Activated CD4-positive, CD25-positive, alpha-beta regulatory T cell treated with anti-CD3 and anti-CD28 coated beads, Interleukin-2, amount 50 U/mL, for 16 hours (primary cell): Measurements from ENCODE around the gene KIF11.
"Not testable (repeated sequence)": the region's sequence is repeated elsewhere in the genome, so short reads cannot be mapped to it uniquely, and the experiment has no call there.

Experiments used
- DNase-seq: peaks from one replicate; pipeline ENCODE4 v3.0.0-alpha.2; 2020; ENCODE audit warnings: low read depth, low spot score

KIF11 gene

GRCh38 chr10:92592761-92593618, at the start of gene KIF11:
TSS of gene KIF11 (plus strand) at chr10:92593130. CDS start at chr10:92593376, 246 bp downstream.
- DNase-seq: peak; percentile 94

- no peak for DNase-seq
Observed at GRCh38 chr10:92544296-92544695, 48.6 kb upstream of the KIF11 start.

- DNase-seq: no peak
Observed at GRCh38 chr10:92545556-92545955, 47.4 kb upstream of the KIF11 start.

DNA sequence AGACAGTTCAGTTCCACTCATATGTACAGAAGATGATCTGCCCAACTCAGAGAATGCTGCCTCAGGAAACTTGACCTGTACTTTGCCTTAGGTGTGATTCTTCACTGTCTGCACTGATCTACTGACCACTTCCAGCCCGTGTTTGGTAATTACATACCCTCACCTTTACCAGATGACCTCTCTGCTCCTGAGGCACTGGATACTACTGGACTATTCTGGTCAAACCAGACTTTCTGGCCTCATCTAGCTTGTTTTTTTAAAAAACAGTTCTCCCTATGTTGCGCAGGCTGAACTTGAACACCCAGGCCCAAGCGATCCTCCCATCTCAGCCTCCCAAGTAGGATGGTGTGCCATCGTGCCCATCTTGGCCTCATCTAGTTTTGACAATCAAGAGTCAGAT, 45.3 kb upstream of the KIF11 start:
- DNase-seq: no peak

DNA sequence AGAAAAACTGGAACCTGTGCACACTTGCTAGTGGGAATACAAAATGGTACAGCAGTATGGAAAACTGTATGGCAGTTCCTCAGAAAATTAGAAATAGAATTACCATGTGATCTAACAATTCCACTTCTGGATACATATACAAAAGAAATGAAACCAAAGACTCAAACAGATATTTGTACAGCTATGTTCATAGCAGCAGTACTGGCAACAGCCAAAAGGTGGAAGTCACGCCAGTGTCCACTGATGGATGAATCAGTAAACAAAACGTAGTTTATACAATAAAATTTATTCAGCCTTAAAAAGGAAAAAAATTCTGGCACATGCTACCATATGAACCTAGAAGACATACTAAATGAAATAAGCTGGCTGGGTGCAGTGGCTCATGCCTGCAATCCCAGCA, 42.0 kb upstream of the KIF11 start:
- DNase-seq: no peak

GRCh38 chr10:92552310-92552709, 40.6 kb upstream of the KIF11 start:
- no peak for DNase-seq

DNA sequence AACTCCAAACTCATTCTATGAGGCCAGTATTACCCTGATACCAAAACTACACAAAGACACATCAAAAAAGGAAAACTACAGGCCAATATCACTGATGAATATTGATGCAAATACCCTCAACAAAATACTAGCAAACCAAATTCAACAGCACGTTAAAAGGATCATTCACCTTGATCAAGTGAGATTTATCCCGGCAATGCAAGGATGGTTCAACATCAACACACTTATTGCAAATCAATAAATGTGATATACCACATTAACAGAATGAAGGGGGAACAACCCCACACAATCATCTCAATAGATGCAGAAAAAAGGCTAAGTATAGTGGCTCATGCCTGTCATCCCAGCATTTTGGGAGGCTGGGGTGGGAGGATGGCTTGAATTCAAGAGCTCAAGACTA, 39.0 kb upstream of the KIF11 start:
- no peak for DNase-seq

GRCh38 chr10:92559046-92559445, 33.9 kb upstream of the KIF11 start:
- no peak for DNase-seq

GRCh38 chr10:92562424-92562823, 30.5 kb upstream of the KIF11 start:
- DNase-seq: no peak

DNA sequence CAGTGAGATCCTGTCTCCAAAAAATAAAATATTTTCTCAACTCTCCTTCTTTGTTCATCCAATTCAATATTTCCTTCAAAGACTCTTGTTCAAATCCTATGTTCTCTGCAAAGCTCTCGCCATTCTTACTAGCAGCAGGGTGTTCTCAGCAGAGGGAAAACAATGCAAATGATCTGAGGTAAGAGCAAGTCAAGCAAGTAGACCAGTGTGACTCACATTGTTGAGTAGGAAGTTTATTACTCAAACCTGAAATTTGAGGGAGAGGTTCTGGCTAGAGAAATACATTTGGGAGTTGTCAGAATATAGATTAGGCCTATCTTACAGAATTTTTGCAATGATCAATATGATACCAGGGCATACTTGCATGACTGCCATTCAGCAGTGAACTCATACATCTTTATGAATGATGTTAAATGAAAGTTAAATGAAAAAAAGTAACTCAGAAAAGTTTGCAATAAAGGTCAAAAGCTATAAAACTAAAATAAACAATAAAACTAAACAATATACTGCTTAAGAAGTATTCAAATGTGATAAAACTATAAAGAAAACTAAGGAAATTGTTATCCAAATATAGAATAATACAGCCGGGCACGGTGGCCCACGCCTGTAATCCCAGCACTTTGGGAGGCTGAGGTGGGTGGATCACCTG, 24.9 kb upstream of the KIF11 start:
- no peak for DNase-seq

DNA sequence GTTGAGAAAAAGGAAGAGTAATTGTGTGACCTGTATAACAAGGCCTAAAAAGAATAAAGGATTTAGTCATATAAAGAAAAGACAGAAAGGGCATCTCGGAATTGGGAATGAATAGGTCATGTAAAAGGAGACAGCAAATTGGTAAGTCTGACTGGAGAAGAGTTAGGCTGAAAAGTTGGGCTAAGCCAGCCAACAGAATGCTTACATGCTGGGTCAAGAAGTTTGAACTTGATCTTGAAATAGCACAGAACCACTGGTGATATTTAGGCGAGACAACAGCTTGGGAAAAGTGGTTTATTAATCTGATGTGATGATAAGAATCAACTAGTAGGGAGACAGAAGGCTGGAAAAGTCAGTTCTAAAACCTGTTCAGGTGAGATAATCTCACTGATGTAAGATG, 23.9 kb upstream of the KIF11 start:
- DNase-seq: no peak

DNA sequence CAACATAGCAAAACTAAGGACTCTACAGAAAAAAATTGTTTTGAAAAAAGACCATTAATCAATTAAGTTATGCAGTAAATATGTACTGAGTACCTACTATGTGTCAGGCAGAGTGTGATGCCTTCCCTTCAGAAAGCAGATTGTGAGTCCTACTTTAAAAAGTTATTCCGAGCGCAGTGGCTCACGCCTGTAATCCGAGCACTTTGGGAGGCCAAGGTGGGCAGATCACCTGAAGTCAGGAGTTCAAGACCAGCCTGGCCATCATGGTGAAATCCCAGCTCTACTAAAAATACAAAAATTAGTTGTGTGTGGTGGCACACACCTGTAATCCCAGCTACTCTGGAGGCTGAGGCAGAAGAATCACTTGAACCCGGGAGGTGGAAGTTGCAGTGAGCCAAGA, 23.3 kb upstream of the KIF11 start:
- not testable (repeated sequence) for DNase-seq

DNA sequence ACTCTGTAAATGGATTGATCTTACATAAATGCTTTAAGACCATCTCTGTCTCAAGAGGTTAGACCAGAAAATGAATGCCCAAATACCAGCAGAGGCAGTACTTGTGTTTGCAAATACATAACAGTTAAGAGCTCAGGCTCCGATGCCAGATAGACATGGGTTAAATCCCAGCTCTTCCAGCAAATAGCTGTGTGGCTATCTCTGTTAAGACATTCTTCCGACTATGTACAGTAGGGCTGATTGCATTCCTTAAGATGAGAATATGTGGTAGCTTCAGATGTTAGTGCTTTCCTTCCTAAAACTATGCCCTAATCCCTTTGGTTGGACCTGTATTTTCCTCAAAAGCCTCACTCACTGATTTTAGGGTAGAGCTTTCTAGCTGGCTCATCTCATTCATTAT, 21.3 kb upstream of the KIF11 start:
- DNase-seq: no peak

GRCh38 chr10:92572362-92573090, 20.4 kb upstream of the KIF11 start:
- DNase-seq: no peak

GRCh38 chr10:92573091-92573797, 19.7 kb upstream of the KIF11 start:
- DNase-seq: no peak

GRCh38 chr10:92573798-92574547, 19.0 kb upstream of the KIF11 start, which contains the start of gene IDE:
TSS of gene IDE (minus strand) at chr10:92574093. CDS start at chr10:92574019, 74 bp downstream.
- peak; percentile 59 for DNase-seq

GRCh38 chr10:92574548-92575261, 18.2 kb upstream of the KIF11 start:
- no peak for DNase-seq

DNA sequence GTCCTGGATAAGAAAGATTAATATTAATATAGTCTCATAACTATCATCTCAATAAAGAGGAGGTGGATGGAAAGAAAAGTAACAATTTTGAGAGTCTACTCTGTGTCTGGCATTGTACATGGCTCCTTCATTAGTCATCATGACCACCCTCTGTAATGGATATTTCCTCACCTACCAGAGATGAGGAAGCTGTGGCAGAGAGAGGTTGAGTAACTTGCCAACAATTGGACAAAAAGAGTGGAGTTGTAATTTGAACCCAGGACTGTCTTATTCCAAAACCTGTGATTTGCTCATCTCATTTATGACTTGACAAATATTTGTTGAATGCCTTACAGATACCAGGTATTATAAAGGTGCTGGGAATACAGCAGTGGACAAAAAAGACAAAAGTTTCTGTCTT, 17.0 kb upstream of the KIF11 start:
- DNase-seq: no peak

DNA sequence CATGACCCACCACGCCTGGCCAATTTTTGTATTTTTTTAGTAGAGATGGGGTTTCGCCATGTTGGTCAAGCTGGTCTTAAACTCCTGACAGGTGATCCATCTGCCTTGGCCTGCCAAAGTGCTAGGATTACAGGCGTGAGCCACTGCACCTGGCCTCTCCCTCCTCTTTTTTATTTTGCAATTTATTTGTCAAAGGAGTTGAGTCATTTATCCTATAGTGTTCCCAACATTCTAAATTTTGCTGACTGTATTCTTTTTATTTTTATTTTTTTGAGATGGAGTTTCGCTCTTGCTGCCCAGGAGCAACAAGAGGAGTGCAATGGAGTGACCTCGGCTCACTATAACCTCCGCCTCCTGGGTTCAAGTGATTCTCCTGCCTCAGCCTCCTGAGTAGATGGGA, 10.6 kb upstream of the KIF11 start:
- not testable (repeated sequence) for DNase-seq
